GM10266 (cell line): ENCODE data around the gene MIER2.

ENCODE experiments used
- DNase-seq: peaks from one replicate; pipeline ENCODE4 v3.0.0; 2012; ENCODE audit errors: extremely low spot score
- TF ChIP-seq, protein P1 (sequence below): IDR thresholded peaks from 2 replicates; pipeline ENCODE4 v1.5.1; 2012; ENCODE audit warnings: mild to moderate bottlenecking, low read depth; ENCODE audit not compliant: control insufficient read depth, insufficient read depth; ENCODE audit errors: missing control alignments

MIER2 gene

DNA sequence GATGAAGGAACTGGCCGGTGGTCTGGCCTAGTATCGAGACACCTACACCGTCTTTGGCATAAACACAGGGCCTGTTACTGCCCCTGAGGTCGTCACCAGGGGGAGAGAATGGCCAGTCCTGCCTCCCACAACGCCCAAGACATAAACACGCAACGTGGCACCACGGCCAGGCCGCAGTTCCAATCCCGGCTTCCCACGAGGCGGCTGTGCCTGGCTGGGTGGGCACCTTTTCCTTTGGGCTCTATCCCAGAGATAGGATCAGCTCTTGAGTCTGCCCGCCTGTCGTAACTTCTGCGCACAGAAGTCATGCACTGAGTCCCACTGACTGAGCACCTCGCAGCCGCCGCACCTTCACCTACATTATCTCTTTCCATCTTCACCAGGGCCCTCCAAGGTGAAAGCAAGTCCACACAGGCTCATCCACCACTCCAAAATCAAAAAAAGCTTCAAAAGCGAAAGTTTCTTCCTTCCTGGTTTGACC lies 1.1 kb downstream of the MIER2 start:
- TF ChIP-seq, protein P1, sequence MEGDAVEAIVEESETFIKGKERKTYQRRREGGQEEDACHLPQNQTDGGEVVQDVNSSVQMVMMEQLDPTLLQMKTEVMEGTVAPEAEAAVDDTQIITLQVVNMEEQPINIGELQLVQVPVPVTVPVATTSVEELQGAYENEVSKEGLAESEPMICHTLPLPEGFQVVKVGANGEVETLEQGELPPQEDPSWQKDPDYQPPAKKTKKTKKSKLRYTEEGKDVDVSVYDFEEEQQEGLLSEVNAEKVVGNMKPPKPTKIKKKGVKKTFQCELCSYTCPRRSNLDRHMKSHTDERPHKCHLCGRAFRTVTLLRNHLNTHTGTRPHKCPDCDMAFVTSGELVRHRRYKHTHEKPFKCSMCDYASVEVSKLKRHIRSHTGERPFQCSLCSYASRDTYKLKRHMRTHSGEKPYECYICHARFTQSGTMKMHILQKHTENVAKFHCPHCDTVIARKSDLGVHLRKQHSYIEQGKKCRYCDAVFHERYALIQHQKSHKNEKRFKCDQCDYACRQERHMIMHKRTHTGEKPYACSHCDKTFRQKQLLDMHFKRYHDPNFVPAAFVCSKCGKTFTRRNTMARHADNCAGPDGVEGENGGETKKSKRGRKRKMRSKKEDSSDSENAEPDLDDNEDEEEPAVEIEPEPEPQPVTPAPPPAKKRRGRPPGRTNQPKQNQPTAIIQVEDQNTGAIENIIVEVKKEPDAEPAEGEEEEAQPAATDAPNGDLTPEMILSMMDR, result no peak
- no peak for DNase-seq

DNA sequence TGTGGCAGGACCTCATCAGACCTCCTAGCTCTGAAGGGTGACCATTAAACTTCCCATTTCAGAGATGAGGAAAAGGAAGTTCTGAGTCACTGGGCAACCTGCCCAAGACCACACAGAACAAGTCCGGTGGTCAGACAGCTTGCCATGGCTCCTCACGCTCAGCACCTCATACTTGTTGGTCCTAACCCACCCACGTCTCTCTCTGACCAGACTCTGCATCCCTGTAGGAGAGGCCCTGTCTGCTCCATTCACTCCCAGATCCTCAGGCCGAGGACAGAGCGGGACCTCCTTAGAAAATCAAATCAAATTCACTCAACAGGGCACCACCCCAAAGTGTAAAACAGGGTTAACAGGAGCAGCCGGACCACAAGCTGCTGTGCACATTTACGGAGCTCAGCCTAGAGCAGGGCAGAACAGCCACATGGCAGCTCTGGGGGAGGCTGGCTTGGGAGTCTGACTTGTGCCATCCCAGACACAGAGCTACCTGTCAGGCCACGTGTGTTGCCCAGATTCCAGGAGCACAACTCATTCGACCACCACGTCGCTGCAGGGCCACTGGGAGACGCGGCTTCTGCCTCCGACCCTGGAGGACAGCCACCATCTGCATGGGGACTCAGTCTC lies 1.7 kb downstream of the MIER2 start:
- TF ChIP-seq, protein P1, result no peak
- DNase-seq, result no peak

DNA sequence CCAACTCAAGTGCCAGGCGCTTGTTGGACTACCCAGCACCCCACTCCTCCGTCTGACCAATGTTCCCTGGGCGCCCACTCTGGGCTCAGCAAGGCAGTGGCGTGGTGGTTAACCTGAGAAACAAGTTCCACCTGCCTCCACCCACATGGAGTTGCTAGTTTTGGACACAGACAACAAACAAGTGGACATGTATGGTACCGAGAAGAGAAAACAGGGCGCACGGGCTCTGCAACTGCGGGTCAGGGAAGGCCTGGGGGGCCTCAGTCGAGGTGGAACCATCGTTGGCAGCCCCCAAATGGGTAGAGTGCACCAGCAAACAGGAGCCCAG lies 2.5 kb downstream of the MIER2 start:
- TF ChIP-seq, protein P1, result no peak
- no peak for DNase-seq

DNA sequence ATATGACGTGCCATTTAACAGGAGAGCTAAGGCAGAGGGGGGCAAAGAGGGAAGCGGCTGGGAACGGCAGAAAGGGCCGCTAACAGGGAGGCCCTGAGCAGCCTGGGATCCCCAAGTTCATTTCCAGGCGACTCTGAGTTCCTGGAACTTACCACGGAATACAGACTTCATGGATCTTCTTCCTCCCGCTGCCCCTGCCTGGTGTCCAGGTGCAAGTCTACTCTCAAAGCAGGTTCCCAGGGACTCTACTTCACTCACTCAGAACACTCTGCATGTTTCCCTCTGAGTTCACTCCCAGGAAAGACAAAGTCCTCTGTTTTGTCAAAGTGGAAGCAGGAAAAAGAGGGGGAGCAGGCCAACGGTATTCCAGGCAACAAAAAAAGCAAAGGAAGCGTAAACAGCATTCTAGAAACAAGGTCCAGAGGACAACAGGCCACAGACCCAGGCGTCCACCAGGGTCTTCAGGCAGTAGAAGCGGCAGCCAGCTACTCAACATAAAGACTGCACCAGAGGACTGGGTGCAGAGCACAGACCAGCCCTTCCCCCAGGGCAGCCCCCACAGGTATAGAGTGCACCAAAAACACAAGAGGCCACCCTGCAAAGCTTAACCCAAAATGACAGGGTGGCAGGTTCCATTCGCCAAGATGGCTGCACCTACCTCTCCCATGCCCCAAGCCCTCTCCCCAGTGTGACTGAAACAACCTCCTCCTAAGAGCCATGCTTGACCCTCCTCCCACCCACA lies 3.0 kb downstream of the MIER2 start:
- DNase-seq, result no peak
- TF ChIP-seq, protein P1, result no peak

DNA sequence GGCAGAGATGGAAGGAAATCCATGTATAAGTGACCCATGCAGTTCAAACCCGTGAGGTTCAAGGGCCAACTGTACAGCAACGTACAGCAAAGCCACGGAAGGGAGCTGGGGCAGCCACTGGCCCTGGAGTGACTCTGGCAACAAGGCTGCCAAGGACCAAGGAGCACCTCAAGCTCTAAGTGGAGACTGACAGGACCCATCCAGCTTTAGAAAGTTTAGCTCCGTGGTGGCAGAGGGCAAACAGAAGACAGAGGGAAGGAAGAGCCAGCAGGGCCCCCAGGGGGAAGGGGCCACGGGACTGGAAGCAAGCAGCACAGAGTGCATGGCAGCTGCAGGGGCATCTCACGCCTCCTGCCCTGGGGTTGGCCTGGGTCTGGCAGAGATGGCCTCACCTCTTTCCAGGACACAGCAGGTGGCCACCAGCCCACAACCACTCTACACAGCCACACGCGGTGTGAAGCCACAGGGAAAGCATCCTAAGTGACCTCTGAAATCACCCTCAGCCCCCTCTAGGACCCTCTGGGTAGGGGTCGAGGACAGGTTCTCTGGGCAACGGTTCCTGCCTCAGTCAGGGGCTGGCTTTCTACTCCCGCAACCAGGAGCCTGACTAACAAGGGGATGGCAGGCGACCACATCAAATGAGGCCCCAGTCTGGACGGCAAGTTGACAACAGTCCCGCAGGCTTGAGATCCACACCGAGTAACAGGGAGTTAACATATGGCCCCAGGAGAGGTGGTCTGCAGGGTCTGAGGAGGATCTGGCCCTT lies 3.8 kb downstream of the MIER2 start:
- TF ChIP-seq, protein P1, result no peak

DNA sequence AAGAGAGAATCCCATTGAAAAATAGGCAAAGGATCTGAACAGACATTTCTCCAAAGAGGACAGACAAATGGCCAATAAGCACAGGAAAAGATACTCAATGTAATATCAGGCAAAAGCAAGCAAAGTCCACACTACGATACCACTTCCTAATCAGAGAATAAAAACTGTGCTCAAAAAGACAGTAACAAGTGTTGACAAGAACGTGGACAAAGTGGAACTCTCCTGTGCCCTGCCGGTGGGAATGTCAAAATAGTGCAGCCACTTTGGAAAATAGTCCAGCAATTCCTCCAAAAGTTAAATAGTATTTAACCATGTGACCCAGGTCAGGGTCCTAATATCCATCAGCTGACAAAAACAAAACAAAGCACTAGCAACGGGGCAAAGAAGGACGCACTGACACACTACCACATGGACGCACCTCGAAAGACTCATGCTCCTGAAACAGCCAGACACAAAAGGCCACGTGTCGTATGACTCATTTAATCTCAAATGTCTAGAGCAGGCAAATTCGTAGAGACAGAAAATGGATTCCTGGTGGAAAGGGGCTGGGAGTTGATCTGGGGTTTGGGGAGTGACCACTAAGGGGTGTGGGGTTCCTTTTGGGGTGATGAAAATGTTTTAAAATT lies 5.2 kb downstream of the MIER2 start:
- TF ChIP-seq, protein P1, result no peak
- no peak for DNase-seq

More for the DNA sequence above, 3.8 kb downstream of the MIER2 start:
- DNase-seq, result no peak
